GM18868 (cell line): ENCODE measurements around the gene BABAM2.
"Not testable (repeated sequence)": the region's sequence is repeated elsewhere in the genome, so short reads cannot be mapped to it uniquely, and the experiment has no call there.

Source experiments
- ATAC-seq: cut with Tn5 transposase; IDR thresholded peaks from one replicate; pipeline ENCODE4 v1.9.1; 2021; ENCODE audit warnings: mild to moderate bottlenecking, moderate library complexity; ENCODE audit not compliant: unreplicated experiment

Gene BABAM2

GRCh38 chr2:28011322-28011737, 120.8 kb downstream of the BABAM2 start:
- no peak for ATAC-seq

- ATAC-seq, result not testable (repeated sequence)
Observed at GRCh38 chr2:28018474-28018873, 127.9 kb downstream of the BABAM2 start.

- not testable (repeated sequence) for ATAC-seq
Observed at GRCh38 chr2:28019521-28019920, 129.0 kb downstream of the BABAM2 start.

GRCh38 chr2:28021898-28022297, 131.4 kb downstream of the BABAM2 start:
- ATAC-seq, result no peak

GRCh38 chr2:28025123-28025522, 134.6 kb downstream of the BABAM2 start:
- ATAC-seq, result no peak

GRCh38 chr2:28026230-28026629, 135.7 kb downstream of the BABAM2 start:
- ATAC-seq, result not testable (repeated sequence)

GRCh38 chr2:28028025-28028424, 137.5 kb downstream of the BABAM2 start:
- ATAC-seq, result no peak

GRCh38 chr2:28030600-28030999, 140.1 kb downstream of the BABAM2 start:
- no peak for ATAC-seq

- ATAC-seq, result no peak
Observed at GRCh38 chr2:28032816-28033215, 142.3 kb downstream of the BABAM2 start.

- no peak for ATAC-seq
Observed at GRCh38 chr2:28034696-28035095, 144.2 kb downstream of the BABAM2 start.

- no peak for ATAC-seq
Observed at GRCh38 chr2:28035163-28035690, 144.7 kb downstream of the BABAM2 start.

- ATAC-seq, result no peak
Observed at GRCh38 chr2:28035816-28036215, 145.3 kb downstream of the BABAM2 start.

- ATAC-seq, result no peak
Observed at GRCh38 chr2:28036307-28036706, 145.8 kb downstream of the BABAM2 start.

GRCh38 chr2:28038722-28039121, 148.2 kb downstream of the BABAM2 start:
- ATAC-seq, result no peak

GRCh38 chr2:28045676-28046351, 155.3 kb downstream of the BABAM2 start:
- no peak for ATAC-seq

GRCh38 chr2:28046921-28047320, 156.4 kb downstream of the BABAM2 start:
- ATAC-seq, result no peak

GRCh38 chr2:28047681-28048080, 157.2 kb downstream of the BABAM2 start:
- no peak for ATAC-seq

- no peak for ATAC-seq
Observed at GRCh38 chr2:28048341-28048740, 157.8 kb downstream of the BABAM2 start.

- no peak for ATAC-seq
Observed at GRCh38 chr2:28049416-28049815, 158.9 kb downstream of the BABAM2 start.

- ATAC-seq, result no peak
Observed at GRCh38 chr2:28049899-28050298, 159.4 kb downstream of the BABAM2 start.

- ATAC-seq, result no peak
Observed at GRCh38 chr2:28052691-28053090, 162.2 kb downstream of the BABAM2 start.

GRCh38 chr2:28053597-28053996, 163.1 kb downstream of the BABAM2 start:
- no peak for ATAC-seq

- no peak for ATAC-seq
Observed at GRCh38 chr2:28054916-28055315, 164.4 kb downstream of the BABAM2 start.
